Fibroblast of upper back skin (primary cell): ENCODE results near the gene TTL.
"Not testable (repeated sequence)": the region's sequence is repeated elsewhere in the genome, so short reads cannot be mapped to it uniquely, and the experiment has no call there.

Experiments used
- DNase-seq: peaks from one replicate; pipeline ENCODE4 v3.0.0-alpha.2; 2013

Gene TTL

GRCh38 chr2:112481528-112482233, at the start of gene TTL:
Gene TTL (plus strand): TSS chr2:112482156. CDS start chr2:112482345, 189 bp downstream.
- DNase-seq = peak; percentile 60

- DNase-seq = not testable (repeated sequence)
These were observed 49.6 kb upstream of the TTL start for GRCh38 chr2:112432390-112432734.

- peak; percentile 12 for DNase-seq
These were observed 49.0 kb upstream of the TTL start for GRCh38 chr2:112432735-112433479.

GRCh38 chr2:112433480-112433879, 48.5 kb upstream of the TTL start, which contains the start of gene RGPD8:
Gene RGPD8 (minus strand): TSS chr2:112433645. CDS start chr2:112433453, 192 bp downstream.
- peak; percentile 83 for DNase-seq

GRCh38 chr2:112433932-112434730, 47.8 kb upstream of the TTL start:
- DNase-seq = no peak

- not testable (repeated sequence) for DNase-seq
These were observed 46.9 kb upstream of the TTL start for GRCh38 chr2:112434890-112435715.

GRCh38 chr2:112435716-112436431, 46.1 kb upstream of the TTL start:
- DNase-seq = not testable (repeated sequence)

GRCh38 chr2:112436993-112437392, 45.0 kb upstream of the TTL start:
- DNase-seq = not testable (repeated sequence)

- not testable (repeated sequence) for DNase-seq
These were observed 44.5 kb upstream of the TTL start for GRCh38 chr2:112437405-112437831.

GRCh38 chr2:112438603-112439261, 43.2 kb upstream of the TTL start:
- not testable (repeated sequence) for DNase-seq

GRCh38 chr2:112444256-112444655, 37.7 kb upstream of the TTL start:
- DNase-seq = not testable (repeated sequence)

GRCh38 chr2:112449854-112450253, 32.1 kb upstream of the TTL start:
- DNase-seq = no peak

GRCh38 chr2:112451317-112451716, 30.6 kb upstream of the TTL start:
- DNase-seq = no peak

- no peak for DNase-seq
These were observed 27.4 kb upstream of the TTL start for GRCh38 chr2:112454586-112454985.

GRCh38 chr2:112459372-112459771, 22.6 kb upstream of the TTL start:
- no peak for DNase-seq

- DNase-seq = no peak
These were observed 19.8 kb upstream of the TTL start for GRCh38 chr2:112462178-112462577.

- no peak for DNase-seq
These were observed 18.7 kb upstream of the TTL start for GRCh38 chr2:112463256-112463655.

GRCh38 chr2:112465382-112465781, 16.6 kb upstream of the TTL start:
- DNase-seq = peak; percentile 12

GRCh38 chr2:112472547-112473263, 9.3 kb upstream of the TTL start:
- no peak for DNase-seq

- DNase-seq = peak; percentile 41
These were observed 7.0 kb upstream of the TTL start for GRCh38 chr2:112474844-112475486.
